GM18505 (cell line): ENCODE measurements around the gene PSMD6.

ENCODE experiments used
- ATAC-seq: cut with Tn5 transposase; IDR thresholded peaks from one replicate; pipeline ENCODE4 v1.9.1; 2021; ENCODE audit not compliant: unreplicated experiment
- POLR2A ChIP-seq: IDR thresholded peaks from 4 replicates; pipeline ENCODE4 v1.6.1; 2011; ENCODE audit warnings: borderline replicate concordance; ENCODE audit not compliant: insufficient read depth, insufficient read length; ENCODE audit errors: extremely low read depth

Gene PSMD6

DNA sequence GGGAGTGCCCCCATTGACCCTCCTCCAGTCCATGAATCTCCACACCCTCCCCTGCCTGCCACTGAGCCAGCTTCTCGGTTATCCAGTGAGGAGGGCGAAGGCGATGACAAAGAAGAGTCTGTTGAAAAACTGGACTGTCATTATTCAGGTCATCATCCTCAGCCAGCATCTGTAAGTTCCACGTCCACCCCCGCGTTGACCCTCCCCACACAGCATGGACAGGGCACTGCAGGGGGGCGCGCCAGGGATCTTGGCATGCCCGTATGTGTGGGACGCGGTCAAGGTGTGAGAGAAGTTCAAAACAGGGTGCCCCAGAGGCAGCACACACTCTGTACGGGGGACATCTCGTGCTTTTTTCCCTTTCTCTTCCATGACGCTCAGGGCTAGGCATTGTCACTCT lies 33.1 kb downstream of the PSMD6 start:
- ATAC-seq: no peak
- no peak for TF ChIP-seq POLR2A

- no peak for TF ChIP-seq POLR2A
- no peak for ATAC-seq
Observed at GRCh38 chr3:63988943-63989342, 34.4 kb downstream of the PSMD6 start.

GRCh38 chr3:63986831-63987230 lies 36.5 kb downstream of the PSMD6 start:
- ATAC-seq: no peak
- TF ChIP-seq POLR2A: no peak

GRCh38 chr3:63986146-63986545 lies 37.1 kb downstream of the PSMD6 start:
- no peak for ATAC-seq
- TF ChIP-seq POLR2A: no peak

DNA sequence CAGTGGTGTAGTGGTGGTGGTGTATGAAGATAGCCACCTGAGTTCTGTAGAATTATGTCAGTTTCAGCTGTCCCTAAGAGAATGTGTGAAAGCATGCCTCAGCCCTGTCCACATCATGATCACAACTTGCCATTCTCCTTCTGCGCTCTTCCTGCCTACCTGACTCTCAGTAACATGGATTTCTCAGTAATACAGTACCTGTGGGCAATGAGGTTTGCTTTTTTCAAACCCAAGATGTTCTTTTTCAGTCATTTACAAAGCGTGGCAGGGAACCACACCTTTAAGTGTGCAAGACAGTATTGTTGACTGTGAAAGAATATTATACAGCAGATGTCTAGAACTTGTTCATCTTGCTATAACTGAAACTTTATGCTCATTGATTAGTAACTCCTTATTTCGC lies 38.9 kb downstream of the PSMD6 start:
- ATAC-seq: no peak
- no peak for TF ChIP-seq POLR2A

DNA sequence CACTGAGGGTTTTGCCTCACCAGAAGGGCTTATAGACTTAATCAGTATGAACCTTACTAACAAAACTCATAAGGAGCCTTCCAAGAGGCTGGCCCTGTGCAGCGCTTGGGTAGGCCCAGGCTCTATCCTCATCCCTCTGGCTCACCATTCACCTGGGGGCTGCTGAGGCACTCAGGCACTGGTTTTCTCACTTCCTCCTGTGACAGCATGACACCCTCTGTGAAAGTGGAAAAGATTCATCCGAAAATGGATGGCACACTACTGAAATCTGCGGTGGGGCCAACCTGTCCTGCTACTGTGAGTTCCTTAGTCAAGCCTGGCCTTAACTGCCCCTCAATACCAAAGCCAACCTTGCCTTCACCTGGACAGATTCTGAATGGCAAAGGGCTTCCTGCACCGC lies 41.3 kb downstream of the PSMD6 start:
- ATAC-seq: no peak
- TF ChIP-seq POLR2A: no peak

DNA sequence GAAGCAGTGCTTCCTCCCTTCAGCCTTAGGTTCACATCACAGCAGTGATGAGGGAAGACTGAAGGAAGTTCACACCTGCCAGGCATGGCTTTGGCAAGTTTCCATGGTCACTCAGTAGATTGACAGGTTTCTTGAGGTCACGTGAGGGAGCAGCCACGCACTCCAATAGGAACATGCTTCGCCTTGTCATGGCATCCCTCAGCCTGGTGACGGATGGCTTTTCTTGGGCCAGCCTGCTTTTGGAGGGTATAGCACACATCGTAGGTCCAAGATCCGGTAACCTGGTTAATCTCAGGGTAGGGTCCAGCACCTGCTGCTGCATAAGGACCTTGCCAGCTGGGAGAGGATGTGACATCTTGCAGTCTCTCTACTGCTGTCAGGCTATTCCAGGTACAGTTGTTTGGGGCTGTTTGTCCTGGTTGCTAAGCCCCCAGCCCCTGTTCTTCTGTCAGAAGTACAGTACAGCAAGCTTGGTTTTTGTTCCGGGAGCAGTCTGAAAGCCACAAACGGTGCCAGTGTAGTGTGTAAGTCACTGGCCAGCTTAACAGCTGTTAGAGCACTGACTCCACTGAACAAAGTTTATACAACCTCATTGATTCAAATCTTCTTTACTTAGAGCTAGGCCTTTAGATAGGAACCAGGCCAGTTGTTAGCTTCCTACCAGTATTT lies 42.3 kb downstream of the PSMD6 start:
- ATAC-seq: no peak
- no peak for TF ChIP-seq POLR2A

DNA sequence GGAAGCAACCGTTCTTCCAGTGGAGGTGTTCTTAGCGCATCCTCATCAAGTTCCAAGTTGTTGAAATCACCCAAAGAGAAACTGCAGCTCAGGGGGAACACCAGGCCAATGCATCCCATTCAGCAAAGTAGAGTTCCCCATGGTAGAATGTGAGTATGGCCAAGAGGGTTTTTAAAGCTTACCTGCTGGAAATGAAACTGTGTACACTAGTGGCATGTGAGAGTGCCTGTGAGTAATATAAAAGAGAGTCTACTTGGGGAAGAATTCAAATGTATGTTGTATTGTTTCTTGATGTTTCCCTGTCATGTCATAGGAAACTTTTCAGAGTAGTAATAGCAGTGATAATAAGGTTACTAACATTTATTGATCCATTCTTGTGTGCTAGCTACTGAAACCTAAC lies 43.3 kb downstream of the PSMD6 start:
- TF ChIP-seq POLR2A: no peak
- no peak for ATAC-seq

DNA sequence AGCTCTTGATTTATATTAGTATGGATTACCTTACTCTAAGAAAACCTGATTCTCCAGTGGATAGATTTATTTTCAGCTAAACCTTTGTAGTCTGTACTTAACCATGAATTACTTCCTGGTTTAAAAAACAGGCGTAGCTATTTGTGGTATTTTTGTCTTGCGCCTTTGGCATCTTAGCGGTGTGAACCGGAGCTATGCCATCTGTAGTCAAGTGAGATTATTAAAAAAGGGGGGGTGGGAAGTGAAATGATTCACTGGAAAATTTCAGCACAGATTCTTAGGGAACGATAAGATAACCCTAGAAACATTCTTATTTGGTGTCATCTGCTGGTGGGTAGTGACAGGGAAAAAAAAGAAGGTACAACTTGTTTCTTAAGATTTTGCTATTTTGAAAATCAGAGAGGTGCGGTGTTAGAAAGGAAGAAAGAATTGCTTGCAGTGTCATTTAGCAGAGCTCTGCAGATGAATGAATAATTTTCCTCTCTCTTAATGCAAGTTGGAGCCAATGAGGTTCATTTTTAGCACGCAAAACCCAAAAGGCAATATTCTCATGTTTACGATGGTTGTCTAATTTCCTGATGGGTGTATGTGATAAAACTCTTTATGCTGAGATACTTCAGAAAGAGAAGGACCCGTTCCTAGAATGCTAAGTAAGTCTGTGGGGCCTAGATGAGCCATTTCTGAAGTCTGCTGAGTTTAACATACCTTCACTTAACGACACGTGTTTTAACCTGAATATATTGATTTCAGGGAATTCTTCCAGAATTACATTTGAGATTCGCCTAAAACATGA lies 44.0 kb downstream of the PSMD6 start:
- TF ChIP-seq POLR2A: no peak
- ATAC-seq: no peak

GRCh38 chr3:63977893-63978292 lies 45.4 kb downstream of the PSMD6 start:
- TF ChIP-seq POLR2A: no peak
- ATAC-seq: no peak

DNA sequence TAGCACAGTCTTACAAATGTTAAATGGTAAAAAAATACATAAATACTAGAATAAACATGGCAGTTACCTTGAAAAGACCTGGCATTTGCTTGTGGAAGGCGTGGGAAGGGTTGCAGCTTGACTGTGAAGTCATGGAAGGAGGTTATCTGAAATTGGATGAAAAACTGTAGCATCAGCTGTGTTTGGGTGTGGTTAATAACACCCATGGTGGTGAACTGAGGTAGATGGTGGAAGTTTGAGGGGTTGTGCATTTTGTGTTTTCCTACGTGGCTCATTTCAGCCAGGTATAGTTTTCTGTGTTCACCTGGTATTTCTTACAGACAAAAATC lies 46.5 kb downstream of the PSMD6 start:
- TF ChIP-seq POLR2A: no peak
- no peak for ATAC-seq

- no peak for TF ChIP-seq POLR2A
- no peak for ATAC-seq
Observed at GRCh38 chr3:63976161-63976871, 47.0 kb downstream of the PSMD6 start.

DNA sequence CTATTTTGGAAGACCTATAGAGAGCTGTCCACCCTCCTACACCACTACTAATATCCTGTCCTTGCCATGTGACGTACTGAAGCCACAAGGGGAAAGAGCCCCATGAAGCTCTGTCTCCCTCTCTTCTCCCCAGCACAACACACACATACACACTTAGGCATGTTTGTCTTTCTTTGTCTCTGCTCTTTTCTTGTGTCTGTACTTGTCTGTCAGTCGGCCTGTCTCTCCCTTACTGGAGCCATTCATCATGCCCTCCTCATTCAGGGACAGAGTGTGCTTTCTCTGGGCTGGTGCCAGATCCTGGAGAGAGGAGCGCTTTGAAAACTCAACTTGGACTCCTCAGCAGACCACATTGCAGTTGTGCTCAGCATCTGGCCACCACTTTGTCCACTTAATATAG lies 47.6 kb downstream of the PSMD6 start:
- ATAC-seq: no peak
- no peak for TF ChIP-seq POLR2A

DNA sequence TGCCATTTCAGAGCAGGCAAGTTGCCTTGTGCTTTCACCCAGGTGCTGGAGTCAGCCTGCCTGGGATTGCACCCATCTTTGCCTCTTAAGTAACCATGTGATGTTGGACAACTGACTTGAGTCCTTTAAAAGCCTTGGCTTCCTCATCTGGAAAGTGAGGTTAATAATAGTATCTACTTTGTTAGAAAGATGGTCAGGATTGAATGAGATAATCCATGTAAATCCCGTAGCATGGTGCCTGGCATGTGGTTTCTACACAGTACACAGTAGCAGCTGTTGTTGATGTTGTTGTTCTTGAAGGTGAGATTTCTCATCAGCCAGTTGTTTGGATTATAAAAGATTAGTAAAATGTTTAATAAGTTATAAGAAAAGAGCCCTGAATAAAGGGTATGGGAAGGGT lies 48.8 kb downstream of the PSMD6 start:
- ATAC-seq: no peak
- no peak for TF ChIP-seq POLR2A
